H1 (cell line): ENCODE measurements around the gene MIDN. TPM values are rescaled to one million over a fixed set of nuclear protein-coding genes. Genes with fewer than 3 reads are reported as not detected.
A peak's percentile ranks its signal among the peaks of the same experiment; 100 is the strongest.

Source experiments
- CTCF ChIA-PET: fragments of 300-600 bp; sonication (Branson Sonifier 250); formaldehyde crosslinking; loops from one replicate; lab custom pipeline; 2021; ENCODE audit not compliant: partially characterized antibody; lab: Charles Lee
- POLR2A ChIA-PET: fragments of 300-600 bp; sonication (Branson Sonifier 250); formaldehyde crosslinking; loops from one replicate; lab custom pipeline; 2021; ENCODE audit warnings: inconsistent platforms; ENCODE audit not compliant: partially characterized antibody; lab: Charles Lee
- DNase-seq, 2 experiments: peaks; one replicate each; pipeline versions ENCODE4 v3.0.0 to v3.0.0-alpha.2; 2010 to 2022; ENCODE audit warnings: low spot score in 2 of 2, low read depth in 1 of 2, mixed read lengths in 1 of 2
- FAIRE-seq: peaks from 2 replicates; lab custom pipeline; 2011; peaks lifted over from hg19 to GRCh38; lab: Jason Lieb, UNC
- H2AFZ ChIP-seq: 2 replicates; pipeline ENCODE4 v1.8.1; 2012; ENCODE audit warnings: low read length, inconsistent platforms
- H2AK5ac ChIP-seq: 2 replicates; pipeline ENCODE4 v1.6.1; 2013; ENCODE audit warnings: low read depth, low read length
- H2BK120ac ChIP-seq: replicated peaks from 2 replicates; pipeline ENCODE3; 2013; ENCODE audit warnings: low read depth, low read length, inconsistent platforms
- H2BK12ac ChIP-seq: 2 replicates; pipeline ENCODE4 v1.6.1; 2013; ENCODE audit warnings: low read depth, low read length
- H2BK15ac ChIP-seq: 2 replicates; pipeline ENCODE4 v1.6.1; 2013; ENCODE audit warnings: low read length
- H2BK20ac ChIP-seq: 2 replicates; pipeline ENCODE4 v1.6.1; 2013; ENCODE audit warnings: low read length
- H2BK5ac ChIP-seq: 2 replicates; pipeline ENCODE4 v1.6.1; 2013; ENCODE audit warnings: low read depth, low read length
- H3K14ac ChIP-seq: 2 replicates; pipeline ENCODE4 v1.6.1; 2013; ENCODE audit warnings: inconsistent platforms; ENCODE audit not compliant: insufficient read length
- H3K18ac ChIP-seq: 2 replicates; pipeline ENCODE4 v1.6.1; 2013; ENCODE audit warnings: low read length; ENCODE audit errors: extremely low read depth
- H3K23ac ChIP-seq: 2 replicates; pipeline ENCODE4 v1.6.1; 2013; ENCODE audit warnings: inconsistent platforms; ENCODE audit not compliant: insufficient read length
- H3K23me2 ChIP-seq: 2 replicates; pipeline ENCODE4 v1.6.1; 2013; ENCODE audit warnings: low read depth, low read length
- H3K27ac ChIP-seq: 2 replicates; pipeline ENCODE4 v1.6.1; 2011; ENCODE audit warnings: low read depth, low read length, inconsistent platforms
- H3K27me3 ChIP-seq, 4 experiments: replicated peaks in 1 of 4; 1 replicate in 1 of 4; 2 replicates in 3 of 4; pipeline versions ENCODE4 v1.6.1 to v1.8.1; 2011 to 2013; ENCODE audit warnings: low read length in 3 of 4, mild to moderate bottlenecking in 3 of 4, inconsistent platforms in 2 of 4, mixed read lengths in 2 of 4, moderate library complexity in 1 of 4; ENCODE audit not compliant: control insufficient read depth in 3 of 4, insufficient read depth in 3 of 4; ENCODE audit errors: extremely low read depth in 1 of 4
- H3K36me3 ChIP-seq, 4 experiments: 2 replicates each; pipeline versions ENCODE4 v1.6.1 to v1.8.1; 2011 to 2013; ENCODE audit warnings: mild to moderate bottlenecking in 4 of 4, low read length in 3 of 4, moderate library complexity in 2 of 4, control low read depth in 1 of 4, inconsistent platforms in 1 of 4; ENCODE audit not compliant: insufficient read depth in 4 of 4, control insufficient read depth in 2 of 4
- H3K4ac ChIP-seq: replicated peaks from 2 replicates; pipeline ENCODE3; 2013; ENCODE audit warnings: low read length, low read depth, mixed read lengths, inconsistent platforms; ENCODE audit not compliant: insufficient read length
- H3K4me1 ChIP-seq, 4 experiments: replicated peaks in 1 of 4; 1 replicate in 1 of 4; 2 replicates in 3 of 4; pipeline versions ENCODE4 v1.6.1 to v1.8.1; 2011 to 2013; ENCODE audit warnings: low read length in 3 of 4, inconsistent platforms in 2 of 4, mixed read lengths in 1 of 4; ENCODE audit not compliant: insufficient read depth in 4 of 4, control insufficient read depth in 3 of 4
- H3K4me2 ChIP-seq, 2 experiments: 2 replicates each; pipeline versions ENCODE4 v1.6.1 to v1.8.1; 2011 to 2013; ENCODE audit warnings: low read depth in 2 of 2, low read length in 2 of 2, control low read depth in 1 of 2, inconsistent platforms in 1 of 2, mild to moderate bottlenecking in 1 of 2; ENCODE audit not compliant: insufficient read depth in 1 of 2
- H3K4me3 ChIP-seq, 4 experiments: fragments of 200-600, 300-600 bp in 1 of 4; sonication (generic), shearing (Covaris generic), sonication (Bioruptor Twin) in 1 of 4; 2 replicates each; pipeline versions ENCODE4 v1.5.1 to v1.8.1; 2011 to 2016; ENCODE audit warnings: low read length in 4 of 4, low read depth in 3 of 4, control low read depth in 2 of 4, inconsistent platforms in 2 of 4, mild to moderate bottlenecking in 2 of 4, mixed read lengths in 1 of 4, moderate library complexity in 1 of 4; ENCODE audit not compliant: insufficient read depth in 2 of 4; ENCODE audit errors: extremely low read depth in 1 of 4
- H3K56ac ChIP-seq: replicated peaks from 2 replicates; pipeline ENCODE3; 2013; ENCODE audit warnings: low read depth, mild to moderate bottlenecking, mixed read lengths, low read length, inconsistent platforms; ENCODE audit not compliant: insufficient read length
- H3K79me1 ChIP-seq: 2 replicates; pipeline ENCODE4 v1.6.1; 2013; ENCODE audit warnings: low read depth, low read length, control low read depth
- H3K79me2 ChIP-seq, 2 experiments: 2 replicates each; pipeline versions ENCODE4 v1.6.1 to v1.8.1; 2012 to 2013; ENCODE audit warnings: low read length in 2 of 2, mild to moderate bottlenecking in 2 of 2, inconsistent platforms in 1 of 2; ENCODE audit not compliant: insufficient read depth in 2 of 2, control insufficient read depth in 1 of 2
- H3K9ac ChIP-seq, 4 experiments: replicated peaks in 1 of 4; 1 replicate in 1 of 4; 2 replicates in 3 of 4; pipeline versions ENCODE4 v1.6.1 to v1.8.1; 2011 to 2013; ENCODE audit warnings: low read depth in 3 of 4, low read length in 3 of 4, control low read depth in 2 of 4, mild to moderate bottlenecking in 2 of 4, moderate library complexity in 2 of 4, inconsistent platforms in 1 of 4; ENCODE audit errors: extremely low read depth in 1 of 4
- H3K9me3 ChIP-seq, 2 experiments: 2 replicates each; pipeline versions ENCODE4 v1.6.1 to v1.8.1; 2012 to 2013; ENCODE audit warnings: mild to moderate bottlenecking in 2 of 2, moderate library complexity in 2 of 2, control low read depth in 1 of 2, inconsistent platforms in 1 of 2, low read depth in 1 of 2, low read length in 1 of 2, mixed read lengths in 1 of 2; ENCODE audit not compliant: insufficient read depth in 2 of 2
- H4K20me1 ChIP-seq, 2 experiments: replicated peaks in 1 of 2; 2 replicates each; pipeline versions ENCODE3 to v1.8.1; 2011 to 2013; ENCODE audit warnings: inconsistent platforms in 2 of 2, low read length in 2 of 2, mild to moderate bottlenecking in 1 of 2; ENCODE audit not compliant: insufficient read depth in 2 of 2, control insufficient read depth in 1 of 2
- H4K5ac ChIP-seq: 2 replicates; pipeline ENCODE4 v1.6.1; 2013; ENCODE audit warnings: low read length, low read depth, mixed read lengths, inconsistent platforms; ENCODE audit not compliant: insufficient read length
- H4K8ac ChIP-seq: 2 replicates; pipeline ENCODE4 v1.8.0; 2013; ENCODE audit warnings: mild to moderate bottlenecking, moderate library complexity, low read length, inconsistent platforms; ENCODE audit not compliant: insufficient read depth; ENCODE audit errors: extremely low read depth
- H4K91ac ChIP-seq: replicated peaks from 2 replicates; pipeline ENCODE3; 2013; ENCODE audit warnings: low read length, mixed read lengths, inconsistent platforms; ENCODE audit not compliant: insufficient read length
- HDAC2 ChIP-seq, 2 experiments: fragments of 300-600 bp in 1 of 2; sonication (generic) in 1 of 2; IDR thresholded peaks; 2 replicates each; pipeline ENCODE4 v1.6.1; 2011 to 2012; ENCODE audit warnings: low read depth in 2 of 2, low read length in 2 of 2, mild to moderate bottlenecking in 2 of 2, moderate library complexity in 2 of 2, borderline replicate concordance in 1 of 2, inconsistent platforms in 1 of 2
- WGBS, 2 experiments: shearing (Covaris generic) in 1 of 2; methylation state at CpG; one replicate each; pipeline versions ENCODE4 v1.1.6 to v1.1.7; 2013 to 2015; ENCODE audit warnings: low lambda C conversion rate in 2 of 2, mixed read lengths in 2 of 2, inconsistent platforms in 1 of 2, low coverage in 1 of 2, missing lambda C conversion rate in 1 of 2; ENCODE audit not compliant: insufficient replicate concordance in 2 of 2, insufficient coverage in 1 of 2, insufficient read length in 1 of 2; ENCODE audit errors: extremely low coverage in 1 of 2, missing lambda C conversion rate in 1 of 2; 5-methylcytosine and 5-hydroxymethylcytosine counted together
- polyA plus RNA-seq, 7 experiments: library from polyadenylated mRNA; depleted of rRNA in 3 of 7; stranded (reverse) in 5 of 7; unstranded in 2 of 7; fragments of >200 nt in 5 of 7; fragments of 200-250 nt in 2 of 7; gene quantifications; 1 replicate in 5 of 7; 2 replicates in 1 of 7; 4 replicates in 1 of 7; pipeline versions ENCODE4 v1.2.1 to v1.2.3, GENCODE V29; 2011 to 2013; ENCODE audit warnings: missing spikeins in 2 of 7, mixed read lengths in 2 of 7
- total RNA-seq: library from RNA; stranded (reverse); fragmentation: NEBNext Ultra II Directional; extraction: Animal tissue kit (Norgen Biotek cat#: 25700); gene quantifications from 2 replicates; pipeline ENCODE4 v1.2.1, GENCODE V29; 2021
- TF ChIP-seq, protein P1 (sequence below): IDR thresholded peaks from 2 replicates; pipeline ENCODE4 v1.6.1; 2012; ENCODE audit warnings: inconsistent platforms

MIDN gene
- total and polyA plus RNA-seq, 2 of the 8 experiments (the other 6 are each of a cell fraction or from before 2014, with no cell fraction given), result 39.8 to 159 TPM

DNA sequence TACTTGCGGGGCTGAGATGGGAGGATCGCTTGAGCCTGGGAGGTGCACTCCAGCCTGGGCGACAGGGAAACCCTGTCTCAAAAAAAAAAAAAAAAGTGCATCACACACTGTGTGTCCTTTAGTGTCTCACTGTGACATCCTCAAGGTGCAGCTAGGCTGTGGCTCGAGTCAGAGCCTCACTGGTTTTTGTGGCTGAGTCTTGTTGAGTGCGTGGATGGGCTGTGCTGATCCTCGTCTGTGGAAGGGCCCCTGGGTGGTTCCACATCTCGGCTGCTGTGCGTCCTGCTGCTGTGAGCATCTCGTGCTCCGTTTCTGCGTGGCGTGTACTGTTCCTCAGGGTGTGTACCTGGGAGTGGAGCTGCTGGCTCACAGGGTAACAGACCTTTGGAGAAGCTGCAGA, 31.6 kb upstream of the MIDN start:
- WGBS, 2 experiments, result 92% methylated on average over 12 of the region's 12 CpGs; no CpG with 5 or more reads in 1 of the 2 experiments
- H4K91ac ChIP-seq, result no peak overlapping the region
- no peaks in the 10 kb centered on the region for H3K9me3 ChIP-seq
- no peaks in the 10 kb centered on the region for H3K23me2 ChIP-seq
- no peak overlapping the region for H3K56ac ChIP-seq
- peaks cover 8 to 66% of the 10 kb centered on the region in 2 experiments; a peak in 3 of 4 replicates for H3K79me2 ChIP-seq
- H3K27me3 ChIP-seq, result no peaks in the 10 kb centered on the region
- no peak for DNase-seq
- no peak overlapping the region for H2BK15ac ChIP-seq
- H3K36me3 ChIP-seq, result peaks cover 0 to 11% (median 1%) of the 10 kb centered on the region in 4 experiments; a peak in 2 of 8 replicates
- no peak overlapping the region for H2AFZ ChIP-seq
- POLR2A ChIA-PET, result interaction anchor here (0.8 to 3.3 kb wide), 7 partner anchors 12 to 188 kb away, joined by 3 to 16 read pairs (median 3); partner anchors contain the start of genes CBARP and CIRBP
- H4K5ac ChIP-seq, result no peak overlapping the region
- H2BK120ac ChIP-seq, result no peak overlapping the region
- no peak overlapping the region for H3K18ac ChIP-seq
- no peak overlapping the region for H3K4ac ChIP-seq
- H3K4me3 ChIP-seq, result no peak overlapping the region
- CTCF ChIA-PET, result interaction anchor here (0.6 to 9.0 kb wide), 22 partner anchors 9 to 215 kb away, joined by 3 to 56 read pairs (median 4); partner anchors contain the start of genes ATP5F1D and CBARP
- H3K23ac ChIP-seq, result no peak overlapping the region
- no peak for FAIRE-seq
- no peak overlapping the region for H3K27ac ChIP-seq
- H4K8ac ChIP-seq, result peak overlapping the region; percentile 63
- no peak overlapping the region for H2BK20ac ChIP-seq
- no peak overlapping the region for H2BK12ac ChIP-seq
- H2BK5ac ChIP-seq, result 0 out of 2 replicates have a peak overlapping the region, but pooled peaks have one; percentile 4
- H3K4me2 ChIP-seq, result no peak overlapping the region
- no peak overlapping the region for H3K14ac ChIP-seq
- H2AK5ac ChIP-seq, result no peak overlapping the region
- H3K79me1 ChIP-seq, result peaks cover 18% of the 10 kb centered on the region
- peaks cover 38 to 48% of the 10 kb centered on the region in 2 experiments for H4K20me1 ChIP-seq
- 0 out of 7 replicates have a peak overlapping the region, but pooled peaks of 1 of the 4 experiments have one; percentile 43 for H3K9ac ChIP-seq
- peaks cover 0 to 9% (median 6%) of the 10 kb centered on the region in 4 experiments; a peak in 4 of 7 replicates for H3K4me1 ChIP-seq
- TF ChIP-seq HDAC2 (IDR thresholded peaks at IDR 0.05; ENCODE audit: borderline replicate concordance in 1 of 2, low read depth in 2 of 2, low read length in 2 of 2), result no peak
- TF ChIP-seq, protein P1, sequence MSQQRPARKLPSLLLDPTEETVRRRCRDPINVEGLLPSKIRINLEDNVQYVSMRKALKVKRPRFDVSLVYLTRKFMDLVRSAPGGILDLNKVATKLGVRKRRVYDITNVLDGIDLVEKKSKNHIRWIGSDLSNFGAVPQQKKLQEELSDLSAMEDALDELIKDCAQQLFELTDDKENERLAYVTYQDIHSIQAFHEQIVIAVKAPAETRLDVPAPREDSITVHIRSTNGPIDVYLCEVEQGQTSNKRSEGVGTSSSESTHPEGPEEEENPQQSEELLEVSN, result no peak
